NB4 (cell line): ENCODE measurements around the gene ALS2CL.

Experiments used
- DNase-seq: peaks from one replicate; pipeline ENCODE4 v3.0.0; 2010; ENCODE audit warnings: low read depth
- H3K4me3 ChIP-seq: one replicate; pipeline ENCODE4 v1.5.1; 2011; ENCODE audit warnings: mild to moderate bottlenecking, low read depth, low read length, moderate library complexity
- MAX ChIP-seq: IDR thresholded peaks from 2 replicates; pipeline ENCODE4 v1.6.1; 2011; ENCODE audit warnings: low read depth, low read length
- MYC ChIP-seq: IDR thresholded peaks from 2 replicates; pipeline ENCODE4 v1.6.1; 2011; ENCODE audit warnings: low read depth, low read length
- POLR2A ChIP-seq: IDR thresholded peaks from 2 replicates; pipeline ENCODE4 v1.6.1; 2011; ENCODE audit warnings: mild to moderate bottlenecking; ENCODE audit not compliant: insufficient read length; ENCODE audit errors: extremely low read depth
- TF ChIP-seq, protein P1 (sequence below): IDR thresholded peaks from one replicate; pipeline ENCODE4 v1.5.1; 2012; ENCODE audit warnings: low read depth, low read length

ALS2CL gene

DNA sequence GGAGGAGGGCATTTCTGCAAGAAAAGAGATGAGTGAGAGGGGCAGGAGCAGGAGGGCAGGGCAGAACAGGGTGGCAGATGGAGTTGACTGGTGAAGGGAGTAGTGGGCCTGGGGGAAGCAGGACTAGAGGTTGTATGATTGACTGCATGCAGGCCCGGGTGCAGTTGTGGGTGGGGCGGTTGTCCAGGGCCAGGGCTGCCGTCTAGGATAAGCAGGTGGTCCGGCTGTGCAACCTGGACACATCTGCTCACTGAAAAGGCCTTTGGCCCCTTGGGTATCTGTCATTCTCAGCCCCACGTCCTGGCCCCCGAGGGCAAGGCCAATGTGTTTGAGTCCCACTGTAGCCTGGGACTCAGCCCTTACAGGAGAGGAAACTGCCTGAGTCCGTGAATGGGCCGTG lies 25.4 kb downstream of the ALS2CL start:
- H3K4me3 ChIP-seq = no peak overlapping the region
- TF ChIP-seq MAX (no peak), MYC (no peak), POLR2A (no peak)
- TF ChIP-seq, protein P1, sequence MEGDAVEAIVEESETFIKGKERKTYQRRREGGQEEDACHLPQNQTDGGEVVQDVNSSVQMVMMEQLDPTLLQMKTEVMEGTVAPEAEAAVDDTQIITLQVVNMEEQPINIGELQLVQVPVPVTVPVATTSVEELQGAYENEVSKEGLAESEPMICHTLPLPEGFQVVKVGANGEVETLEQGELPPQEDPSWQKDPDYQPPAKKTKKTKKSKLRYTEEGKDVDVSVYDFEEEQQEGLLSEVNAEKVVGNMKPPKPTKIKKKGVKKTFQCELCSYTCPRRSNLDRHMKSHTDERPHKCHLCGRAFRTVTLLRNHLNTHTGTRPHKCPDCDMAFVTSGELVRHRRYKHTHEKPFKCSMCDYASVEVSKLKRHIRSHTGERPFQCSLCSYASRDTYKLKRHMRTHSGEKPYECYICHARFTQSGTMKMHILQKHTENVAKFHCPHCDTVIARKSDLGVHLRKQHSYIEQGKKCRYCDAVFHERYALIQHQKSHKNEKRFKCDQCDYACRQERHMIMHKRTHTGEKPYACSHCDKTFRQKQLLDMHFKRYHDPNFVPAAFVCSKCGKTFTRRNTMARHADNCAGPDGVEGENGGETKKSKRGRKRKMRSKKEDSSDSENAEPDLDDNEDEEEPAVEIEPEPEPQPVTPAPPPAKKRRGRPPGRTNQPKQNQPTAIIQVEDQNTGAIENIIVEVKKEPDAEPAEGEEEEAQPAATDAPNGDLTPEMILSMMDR = no peak
- DNase-seq = no peak

DNA sequence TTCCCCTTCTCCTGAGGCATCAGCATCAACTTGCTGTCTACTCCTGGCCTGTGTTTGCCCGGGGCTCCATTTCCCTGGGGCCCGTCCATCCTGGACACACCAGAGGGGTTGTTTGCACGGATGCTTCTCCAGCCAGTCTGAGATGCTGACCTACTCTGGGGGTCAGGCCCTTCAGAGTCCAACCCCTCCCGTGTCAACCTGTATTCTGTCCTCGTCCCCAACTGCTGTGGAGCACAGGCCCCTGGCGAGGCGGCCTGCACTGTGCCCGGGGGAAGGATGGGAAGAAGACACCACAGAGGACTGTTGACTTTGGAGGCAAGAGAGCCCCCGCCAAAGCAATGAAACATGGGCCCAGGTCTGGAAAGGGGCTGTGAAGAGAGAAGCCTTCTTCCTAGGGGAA lies 25.8 kb downstream of the ALS2CL start:
- TF ChIP-seq POLR2A (no peak), MYC (no peak), MAX (no peak)
- TF ChIP-seq, protein P1 = no peak
- DNase-seq = no peak
- no peak overlapping the region for H3K4me3 ChIP-seq

DNA sequence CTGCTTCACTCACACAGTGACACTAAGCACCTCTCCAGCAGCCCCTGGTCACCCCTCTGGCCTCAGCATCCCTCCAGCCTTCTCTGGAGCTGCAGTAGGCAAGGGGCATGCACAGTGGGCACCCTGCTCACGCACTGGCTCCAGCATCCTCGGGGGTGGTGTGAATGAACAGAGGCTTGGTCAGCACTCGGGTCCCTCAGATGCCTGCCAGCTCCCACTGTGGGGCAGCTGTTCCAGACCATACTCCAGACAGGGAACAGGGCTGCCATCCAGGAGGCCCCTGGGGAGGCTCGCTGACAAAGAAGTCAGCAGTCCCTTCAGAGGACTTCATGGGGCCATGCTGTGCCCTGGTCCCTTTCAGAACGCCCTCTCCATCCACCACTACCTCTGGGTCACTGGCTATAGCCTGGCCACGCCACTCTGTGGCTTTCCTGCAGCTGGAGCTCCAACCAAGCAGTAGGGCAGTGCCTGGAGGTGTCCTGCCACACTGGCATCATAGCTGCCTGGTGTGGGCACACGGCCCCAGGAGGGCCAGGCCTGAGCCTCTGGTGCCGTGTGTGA lies 26.3 kb downstream of the ALS2CL start:
- H3K4me3 ChIP-seq = no peak overlapping the region
- TF ChIP-seq MYC (no peak), MAX (no peak), POLR2A (no peak)
- TF ChIP-seq, protein P1 = no peak
- DNase-seq = no peak

- TF ChIP-seq, protein P1 = no peak
- TF ChIP-seq MYC (no peak), MAX (no peak), POLR2A (no peak)
- no peak overlapping the region for H3K4me3 ChIP-seq
- no peak for DNase-seq
Measured at GRCh38 chr3:46666453-46666845, 27.0 kb downstream of the ALS2CL start.

- TF ChIP-seq, protein P1 = no peak
- TF ChIP-seq MAX (no peak), MYC (no peak), POLR2A (no peak)
- no peak for DNase-seq
- H3K4me3 ChIP-seq = no peak overlapping the region
Measured at GRCh38 chr3:46665763-46666452, 27.6 kb downstream of the ALS2CL start.
